OCI-LY3 (cell line): ENCODE measurements around the gene HOXD1.

Experiments used
- H2AFZ ChIP-seq: fragments of 200-600, 300-600 bp; shearing (Covaris generic); 2 replicates; pipeline ENCODE4 v1.6.0; 2014; ENCODE audit warnings: antibody characterized with exemption, low read depth, low read length
- H3K27ac ChIP-seq: fragments of 200-600, 300-600 bp; sonication (generic); 2 replicates; pipeline ENCODE4 v1.5.1; 2014; ENCODE audit warnings: mild to moderate bottlenecking, low read length, moderate library complexity, mixed read lengths
- H3K27me3 ChIP-seq: fragments of 200-600, 300-600 bp; sonication (generic); 2 replicates; pipeline ENCODE4 v1.6.1; 2014; ENCODE audit warnings: low read depth, low read length, mixed read lengths
- H3K36me3 ChIP-seq: fragments of 200-600, 300-600 bp; sonication (generic); replicated peaks from 2 replicates; pipeline ENCODE3; 2014; ENCODE audit warnings: low read depth, low read length, mixed read lengths
- H3K4me1 ChIP-seq: fragments of 300-600, 200-600 bp; sonication (generic); 2 replicates; pipeline ENCODE4 v1.6.1; 2014; ENCODE audit warnings: low read length, mixed read lengths
- H3K4me2 ChIP-seq: fragments of 200-600, 300-600 bp; sonication (generic); 2 replicates; pipeline ENCODE4 v1.6.1; 2014; ENCODE audit warnings: low read length, mixed read lengths
- H3K4me3 ChIP-seq: fragments of 300-600, 200-600 bp; sonication (generic); 2 replicates; pipeline ENCODE4 v1.5.1; 2014; ENCODE audit warnings: antibody characterized with exemption, mild to moderate bottlenecking, low read length, moderate library complexity
- H3K79me2 ChIP-seq: fragments of 300-600, 200-600 bp; shearing (Covaris generic); 2 replicates; pipeline ENCODE4 v1.6.1; 2014; ENCODE audit warnings: mild to moderate bottlenecking, low read length, mixed read lengths
- H3K9ac ChIP-seq: fragments of 300-600, 200-600 bp; shearing (Covaris generic); 2 replicates; pipeline ENCODE4 v1.6.0; 2014; ENCODE audit warnings: mild to moderate bottlenecking, low read length, moderate library complexity
- H3K9me3 ChIP-seq: fragments of 200-600, 300-600 bp; shearing (Covaris generic); 2 replicates; pipeline ENCODE4 v1.6.1; 2014; ENCODE audit warnings: low read length, mixed read lengths; ENCODE audit not compliant: insufficient read depth
- H4K20me1 ChIP-seq: fragments of 200-600, 300-600 bp; sonication (generic); 2 replicates; pipeline ENCODE4 v1.6.1; 2016; ENCODE audit warnings: low read length, mixed read lengths; ENCODE audit not compliant: insufficient read depth
- CTCF ChIP-seq: fragments of 200-600, 300-600 bp; sonication (generic); IDR thresholded peaks from 2 replicates; pipeline ENCODE4 v1.5.1; 2014; ENCODE audit warnings: antibody characterized with exemption, low read length, low read depth
- EZH2phosphoT487 ChIP-seq: fragments of 200-600 bp; shearing (Covaris generic); IDR thresholded peaks from 2 replicates; pipeline ENCODE4 v1.6.1; 2018; ENCODE audit warnings: antibody characterized with exemption, mixed run types, low read depth

HOXD1 gene

GRCh38 chr2:176239031-176239430 is 50.6 kb downstream of the HOXD1 start:
- TF ChIP-seq CTCF = no peak
- no peak for TF ChIP-seq EZH2phosphoT487
- Histone ChIP-seq H3K36me3 (no peaks in the 10 kb centered on the region), H4K20me1 (no peaks in the 10 kb centered on the region), H3K9ac (no peak overlapping the region), H3K4me3 (no peak overlapping the region), H3K27ac (no peak overlapping the region), H3K4me1 (no peaks in the 10 kb centered on the region), H3K4me2 (no peak overlapping the region), H3K79me2 (no peaks in the 10 kb centered on the region), H2AFZ (no peak overlapping the region), H3K27me3 (no peaks in the 10 kb centered on the region; the same call in 1 of the 2 replicates), H3K9me3 (no peaks in the 10 kb centered on the region)

- H3K4me2 ChIP-seq = no peak overlapping the region
- no peak overlapping the region for H3K27ac ChIP-seq
- H3K9me3 ChIP-seq = no peaks in the 10 kb centered on the region
- no peaks in the 10 kb centered on the region for H3K36me3 ChIP-seq
- TF ChIP-seq EZH2phosphoT487 (no peak), CTCF (no peak)
- no peaks in the 10 kb centered on the region for H3K4me1 ChIP-seq
- no peaks in the 10 kb centered on the region; the same call in 1 of the 2 replicates for H3K27me3 ChIP-seq
- no peak overlapping the region for H3K9ac ChIP-seq
- no peak overlapping the region for H2AFZ ChIP-seq
- no peak overlapping the region for H3K4me3 ChIP-seq
- no peaks in the 10 kb centered on the region for H4K20me1 ChIP-seq
- no peaks in the 10 kb centered on the region for H3K79me2 ChIP-seq
Observed at GRCh38 chr2:176240301-176240700, 51.8 kb downstream of the HOXD1 start.
